Mesothelial cell of epicardium (in vitro differentiated cells): ENCODE data around the gene FCRL1. TPM values are rescaled to one million over a fixed set of nuclear protein-coding genes. Genes with fewer than 3 reads are reported as not detected.

Experiments
- DNase-seq, 2 experiments: peaks; one replicate each; pipeline ENCODE4 v3.0.0; 2021; ENCODE audit warnings: low spot score in 2 of 2; ENCODE audit not compliant: unreplicated experiment in 2 of 2
- H3K27ac Mint-ChIP-seq: 2 replicates; pipeline ENCODE4 v1.8.0; 2021; ENCODE audit warnings: mixed read lengths
- H3K27me3 Mint-ChIP-seq: 2 replicates; pipeline ENCODE4 v1.8.0; 2021; ENCODE audit warnings: low read depth, mixed read lengths
- H3K36me3 Mint-ChIP-seq: 2 replicates; pipeline ENCODE4 v1.8.0; 2021; ENCODE audit warnings: mixed read lengths
- H3K4me1 Mint-ChIP-seq: 2 replicates; pipeline ENCODE4 v1.8.0; 2021; ENCODE audit warnings: mixed read lengths
- H3K4me3 Mint-ChIP-seq: 2 replicates; pipeline ENCODE4 v1.8.0; 2021; ENCODE audit warnings: mild to moderate bottlenecking, moderate library complexity, mixed read lengths
- H3K9me3 Mint-ChIP-seq: 2 replicates; pipeline ENCODE4 v1.8.0; 2021; ENCODE audit warnings: mixed read lengths
- total RNA-seq: library from RNA; stranded (reverse); gene quantifications from 3 replicates; pipeline ENCODE4 v1.2.1, GENCODE V29; 2021
- TF ChIP-seq, protein P1 (sequence below): fragments of 200-600 bp; sonication (generic); IDR thresholded peaks from one replicate; pipeline ENCODE4 v1.5.0; 2021; ENCODE audit warnings: antibody characterized with exemption; ENCODE audit not compliant: unreplicated experiment

The FCRL1 gene
- total RNA-seq, 1 donor from 2014 or later = not detected

DNA sequence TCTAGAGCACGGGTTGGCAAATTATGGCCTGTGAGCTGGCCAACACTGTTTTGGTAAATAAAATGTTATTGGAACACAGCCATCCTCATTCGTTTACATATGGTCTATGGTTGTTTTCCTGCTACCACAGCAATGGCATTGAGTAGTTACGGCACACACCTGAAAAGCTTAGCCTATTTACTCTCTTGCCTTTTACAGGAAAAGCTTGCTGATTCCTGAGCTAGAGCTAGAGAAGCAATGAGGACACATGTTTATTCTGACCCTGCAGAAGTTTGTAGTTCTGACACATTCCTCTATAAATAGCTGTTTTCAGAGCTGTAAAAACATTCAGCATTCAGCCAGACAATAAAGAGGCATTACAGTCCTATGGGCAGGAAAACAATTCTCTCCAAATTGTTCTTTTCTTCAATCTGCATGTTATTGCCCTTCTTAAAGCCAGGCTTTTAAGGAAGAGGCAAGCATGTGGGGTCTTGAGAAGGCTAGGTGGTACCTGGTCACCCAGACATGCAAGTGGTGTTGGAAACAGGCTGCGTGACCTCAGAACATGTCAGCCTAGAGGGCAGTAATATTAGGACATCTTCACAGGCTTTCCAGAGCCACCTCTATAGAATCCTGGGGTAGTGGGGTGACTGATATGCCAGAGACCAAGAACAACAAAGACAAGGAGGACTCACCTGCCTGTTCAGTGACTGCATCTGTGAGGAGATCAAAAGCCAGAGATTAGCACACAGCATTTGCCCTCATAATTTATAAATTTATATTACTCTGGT is 44.6 kb downstream of the FCRL1 start:
- no peaks in the 10 kb centered on the region for H3K9me3 Mint-ChIP-seq
- H3K4me1 Mint-ChIP-seq = no peaks in the 10 kb centered on the region
- H3K36me3 Mint-ChIP-seq = no peaks in the 10 kb centered on the region
- no peak for DNase-seq
- no peak overlapping the region for H3K27ac Mint-ChIP-seq
- TF ChIP-seq, protein P1, sequence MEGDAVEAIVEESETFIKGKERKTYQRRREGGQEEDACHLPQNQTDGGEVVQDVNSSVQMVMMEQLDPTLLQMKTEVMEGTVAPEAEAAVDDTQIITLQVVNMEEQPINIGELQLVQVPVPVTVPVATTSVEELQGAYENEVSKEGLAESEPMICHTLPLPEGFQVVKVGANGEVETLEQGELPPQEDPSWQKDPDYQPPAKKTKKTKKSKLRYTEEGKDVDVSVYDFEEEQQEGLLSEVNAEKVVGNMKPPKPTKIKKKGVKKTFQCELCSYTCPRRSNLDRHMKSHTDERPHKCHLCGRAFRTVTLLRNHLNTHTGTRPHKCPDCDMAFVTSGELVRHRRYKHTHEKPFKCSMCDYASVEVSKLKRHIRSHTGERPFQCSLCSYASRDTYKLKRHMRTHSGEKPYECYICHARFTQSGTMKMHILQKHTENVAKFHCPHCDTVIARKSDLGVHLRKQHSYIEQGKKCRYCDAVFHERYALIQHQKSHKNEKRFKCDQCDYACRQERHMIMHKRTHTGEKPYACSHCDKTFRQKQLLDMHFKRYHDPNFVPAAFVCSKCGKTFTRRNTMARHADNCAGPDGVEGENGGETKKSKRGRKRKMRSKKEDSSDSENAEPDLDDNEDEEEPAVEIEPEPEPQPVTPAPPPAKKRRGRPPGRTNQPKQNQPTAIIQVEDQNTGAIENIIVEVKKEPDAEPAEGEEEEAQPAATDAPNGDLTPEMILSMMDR = no peak
- no peak overlapping the region for H3K4me3 Mint-ChIP-seq
- peaks cover 31% of the 10 kb centered on the region for H3K27me3 Mint-ChIP-seq

DNA sequence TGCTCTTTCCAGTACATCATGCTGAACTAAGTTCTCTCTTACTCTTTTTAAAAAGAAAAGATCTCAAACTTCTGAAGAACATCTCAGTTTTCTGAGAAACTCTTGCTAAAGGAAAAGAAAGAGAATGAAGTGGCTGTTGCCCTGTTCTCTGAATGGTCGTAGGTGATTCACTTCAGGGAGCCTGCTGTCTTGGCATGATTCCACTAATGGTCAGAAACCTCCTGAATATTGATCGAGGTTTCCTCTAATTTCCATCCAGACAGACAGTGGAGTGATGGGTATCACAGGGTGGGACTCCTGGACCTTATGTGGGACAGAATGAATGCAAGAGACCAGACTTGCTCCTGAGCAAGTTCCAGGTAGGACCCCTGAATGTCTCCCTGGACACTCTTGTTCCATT is 45.5 kb downstream of the FCRL1 start:
- TF ChIP-seq, protein P1 = no peak
- H3K36me3 Mint-ChIP-seq = no peaks in the 10 kb centered on the region
- peaks cover 31% of the 10 kb centered on the region for H3K27me3 Mint-ChIP-seq
- no peak overlapping the region for H3K27ac Mint-ChIP-seq
- H3K4me1 Mint-ChIP-seq = no peaks in the 10 kb centered on the region
- no peaks in the 10 kb centered on the region for H3K9me3 Mint-ChIP-seq
- DNase-seq = no peak
- H3K4me3 Mint-ChIP-seq = no peak overlapping the region

DNA sequence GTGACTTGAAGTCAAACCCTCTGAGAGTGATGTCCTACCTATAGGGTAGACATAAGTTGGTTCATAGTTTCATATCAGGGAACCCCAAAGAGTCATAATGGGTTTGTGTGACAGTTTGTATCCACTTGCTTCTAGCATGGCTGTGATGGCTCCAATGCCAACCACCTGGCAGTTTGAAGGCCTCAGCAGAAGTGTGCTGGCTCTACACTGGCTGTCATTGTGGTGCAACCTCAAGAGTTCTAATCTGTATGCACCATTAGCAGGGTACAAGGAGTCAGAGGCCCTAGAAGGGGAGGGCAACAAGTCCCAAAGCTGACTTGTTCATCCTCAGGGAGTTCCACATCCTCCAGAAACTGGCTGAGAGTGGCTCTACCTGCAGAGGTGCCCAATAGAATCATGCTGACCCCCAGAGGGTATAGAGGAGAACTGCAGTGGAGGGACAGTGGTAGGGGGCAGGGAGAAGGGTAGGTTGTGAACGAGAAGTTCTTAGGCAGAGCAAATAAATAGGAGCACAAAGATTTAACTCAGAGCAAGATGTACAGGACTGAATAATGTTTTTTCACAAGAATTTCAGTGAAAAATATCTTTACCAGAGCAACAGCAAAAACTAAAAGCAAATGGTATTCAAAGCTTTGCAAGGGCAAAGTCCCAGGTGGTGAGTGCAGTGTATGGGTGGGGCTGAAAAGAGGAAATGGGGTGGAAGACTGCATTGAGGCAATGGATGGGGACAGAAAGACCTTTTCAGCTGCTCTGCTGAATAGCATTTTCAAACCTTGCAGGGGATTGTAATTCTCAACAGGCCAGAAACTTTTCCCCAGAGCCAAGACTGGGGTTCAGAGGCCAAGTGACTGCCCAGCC is 46.2 kb downstream of the FCRL1 start:
- Mint-ChIP-seq H3K4me1 (no peaks in the 10 kb centered on the region), H3K36me3 (no peaks in the 10 kb centered on the region)
- no peak for DNase-seq

DNA sequence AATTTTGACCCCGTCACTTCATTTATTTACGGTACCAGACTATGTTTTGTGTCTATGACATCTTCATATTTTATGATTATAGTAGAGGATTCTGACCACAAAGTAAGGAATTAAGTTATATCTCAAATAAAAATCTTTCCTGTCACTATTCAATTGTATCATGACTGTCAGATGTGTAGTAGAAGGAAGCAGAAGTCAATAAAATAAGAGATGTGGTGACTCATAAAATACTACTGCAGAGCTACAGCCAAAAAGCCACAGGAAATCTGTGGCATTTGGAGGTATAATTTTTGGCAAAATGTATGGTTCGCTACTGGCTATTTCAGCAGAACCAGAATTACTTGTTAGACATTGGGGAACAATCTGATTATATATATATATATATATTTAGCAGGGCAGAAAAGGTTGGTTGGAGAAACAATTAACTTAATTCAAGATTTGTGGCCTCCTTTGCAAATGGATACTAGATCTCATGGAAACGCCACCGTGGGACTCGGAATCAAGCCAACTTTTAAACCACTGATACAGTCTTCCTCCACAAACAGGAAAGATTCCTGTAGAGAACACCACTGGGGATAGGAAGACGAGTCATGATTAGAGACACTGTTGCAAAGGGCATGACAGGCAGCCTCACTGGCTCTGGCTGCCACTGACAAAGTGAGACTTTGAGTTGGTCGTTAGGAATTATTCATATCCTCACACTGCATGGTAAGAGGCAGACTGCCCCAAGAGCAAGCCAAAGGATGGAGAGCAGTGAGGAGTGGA is 48.1 kb downstream of the FCRL1 start:
- TF ChIP-seq, protein P1 = no peak
- H3K27ac Mint-ChIP-seq = no peak overlapping the region
- H3K4me1 Mint-ChIP-seq = no peaks in the 10 kb centered on the region

More for the DNA sequence above, 46.2 kb downstream of the FCRL1 start:
- H3K27me3 Mint-ChIP-seq = peaks cover 31% of the 10 kb centered on the region
- no peaks in the 10 kb centered on the region for H3K9me3 Mint-ChIP-seq
- H3K4me3 Mint-ChIP-seq = no peak overlapping the region
- no peak overlapping the region for H3K27ac Mint-ChIP-seq
- TF ChIP-seq, protein P1 = no peak

DNA sequence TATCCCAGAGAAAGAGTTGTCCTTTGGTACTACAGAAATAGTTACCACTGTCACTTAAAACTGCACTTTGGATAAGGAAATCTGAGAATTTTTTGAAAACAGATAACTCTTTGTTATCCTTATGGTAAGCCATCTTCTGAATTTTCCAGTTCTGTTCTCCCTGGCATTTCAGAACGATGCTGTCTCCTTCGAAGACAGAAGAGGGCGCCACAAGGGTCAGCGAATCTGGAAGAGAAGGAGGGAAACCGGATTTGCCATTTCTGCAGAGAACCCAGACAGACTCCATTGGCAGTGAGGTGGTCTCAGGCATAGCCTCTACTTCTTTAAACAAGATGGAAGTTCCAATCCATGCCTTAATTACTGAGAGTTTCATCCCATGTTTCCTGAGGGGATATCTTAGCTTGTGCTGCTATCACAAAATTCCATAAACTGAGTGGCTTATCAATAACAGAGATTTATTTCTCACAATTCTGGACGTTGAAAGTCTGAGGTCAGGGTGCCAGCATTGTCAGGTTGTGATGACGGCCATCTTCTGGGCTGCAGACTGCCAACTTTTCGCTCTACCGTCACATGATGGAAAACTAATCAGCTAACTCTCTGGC is 49.4 kb downstream of the FCRL1 start:
- Mint-ChIP-seq H3K4me3 (no peak overlapping the region), H3K4me1 (no peaks in the 10 kb centered on the region), H3K36me3 (no peaks in the 10 kb centered on the region), H3K9me3 (no peaks in the 10 kb centered on the region), H3K27me3 (peaks cover 25% of the 10 kb centered on the region), H3K27ac (no peak overlapping the region)
- DNase-seq = no peak
- TF ChIP-seq, protein P1 = no peak

More for the DNA sequence above, 48.1 kb downstream of the FCRL1 start:
- Mint-ChIP-seq H3K4me3 (no peak overlapping the region), H3K36me3 (no peaks in the 10 kb centered on the region), H3K27me3 (peaks cover 31% of the 10 kb centered on the region), H3K9me3 (no peaks in the 10 kb centered on the region)
- DNase-seq = no peak
